HG03175 (cell line): ENCODE measurements around the gene RERE.

Experiments used
- ATAC-seq: cut with Tn5 transposase; IDR thresholded peaks from one replicate; pipeline ENCODE4 v1.9.1; 2021; ENCODE audit warnings: mild to moderate bottlenecking, moderate library complexity; ENCODE audit not compliant: unreplicated experiment

The RERE gene

GRCh38 chr1:8321612-8322011 is 495.8 kb downstream of the RERE start:
- no peak for ATAC-seq

- no peak for ATAC-seq
These were observed 499.0 kb downstream of the RERE start for GRCh38 chr1:8318436-8318835.

- no peak for ATAC-seq
These were observed 499.6 kb downstream of the RERE start, which contains the start of gene SLC45A1 for GRCh38 chr1:8317647-8318381. TSS of gene SLC45A1 (plus strand) at chr1:8318114. CDS start at chr1:8324330, 6,216 bp downstream.

GRCh38 chr1:8315573-8316475 is 501.6 kb downstream of the RERE start:
- ATAC-seq = no peak

GRCh38 chr1:8314346-8315280 is 502.8 kb downstream of the RERE start:
- peak; percentile 47 for ATAC-seq

- ATAC-seq = no peak
These were observed 504.2 kb downstream of the RERE start for GRCh38 chr1:8313231-8313630.

- ATAC-seq = no peak
These were observed 504.9 kb downstream of the RERE start for GRCh38 chr1:8312235-8313218.

- ATAC-seq = no peak
These were observed 506.2 kb downstream of the RERE start for GRCh38 chr1:8311068-8311718.

- ATAC-seq = no peak
These were observed 509.8 kb downstream of the RERE start for GRCh38 chr1:8307628-8308027.

- no peak for ATAC-seq
These were observed 513.6 kb downstream of the RERE start for GRCh38 chr1:8303876-8304275.

- no peak for ATAC-seq
These were observed 514.3 kb downstream of the RERE start for GRCh38 chr1:8303141-8303540.
